Subcutaneous abdominal adipose tissue (tissue), 5 donors: ENCODE measurements around the gene ITGB1BP1.

Experiments used
- H3K27ac ChIP-seq: one replicate; pipeline ENCODE4 v1.7.0; 2013; ENCODE audit warnings: low read depth, mild to moderate bottlenecking, inconsistent platforms, low read length, moderate library complexity
- H3K27me3 ChIP-seq, 5 donors: one replicate each; pipeline ENCODE4 v1.7.0; 2013; ENCODE audit warnings: low read length in 5 of 5, inconsistent platforms in 1 of 5; ENCODE audit not compliant: control insufficient read depth in 5 of 5, insufficient read depth in 4 of 5
- H3K36me3 ChIP-seq, 5 donors: one replicate each; pipeline ENCODE4 v1.7.0; 2013; ENCODE audit warnings: low read length in 5 of 5; ENCODE audit not compliant: control insufficient read depth in 5 of 5, insufficient read depth in 5 of 5
- H3K4me1 ChIP-seq, 5 donors: one replicate each; pipeline ENCODE4 v1.7.0; 2013; ENCODE audit warnings: low read length in 5 of 5, mild to moderate bottlenecking in 3 of 5, moderate library complexity in 1 of 5; ENCODE audit not compliant: control insufficient read depth in 5 of 5, insufficient read depth in 5 of 5
- H3K4me3 ChIP-seq, 5 donors: one replicate each; pipeline ENCODE4 v1.7.0; 2013; ENCODE audit warnings: low read length in 5 of 5, low read depth in 1 of 5
- H3K9ac ChIP-seq, 5 donors: one replicate each; pipeline ENCODE4 v1.7.0; 2013; ENCODE audit warnings: low read length in 5 of 5, mild to moderate bottlenecking in 4 of 5, moderate library complexity in 3 of 5
- H3K9me3 ChIP-seq, 5 donors: one replicate each; pipeline ENCODE4 v1.7.0; 2013; ENCODE audit warnings: low read length in 5 of 5; ENCODE audit not compliant: control insufficient read depth in 5 of 5
- donor health status: healthy.
- donor health status: healthy.
- donor health status: healthy.
- donor health status: healthy.
- donor health status: healthy.

The ITGB1BP1 gene

GRCh38 chr2:9428965-9429577, 5.7 kb upstream of the ITGB1BP1 start:
- peaks cover 25 to 40% (median 31%) of the 10 kb centered on the region in 5 donors for H3K36me3 ChIP-seq
- H3K4me3 ChIP-seq: no peak overlapping the region
- H3K9ac ChIP-seq: peak overlapping the region in 1 of 5 donors; percentile 41
- H3K27ac ChIP-seq: peak overlapping the region; percentile 3
- peaks cover 4 to 17% (median 10%) of the 10 kb centered on the region in 5 donors for H3K4me1 ChIP-seq
- no peaks in the 10 kb centered on the region for H3K9me3 ChIP-seq
- H3K27me3 ChIP-seq: no peaks in the 10 kb centered on the region

- Histone ChIP-seq H3K4me1 (peaks cover 9 to 53% (median 44%) of the 10 kb centered on the region in 5 donors), H3K36me3 (peaks cover 0 to 2% (median 0%) of the 10 kb centered on the region in 5 donors), H3K27ac (no peak overlapping the region), H3K27me3 (no peaks in the 10 kb centered on the region), H3K4me3 (peak overlapping the region; percentile 84 to 97 (median 92)), H3K9me3 (no peaks in the 10 kb centered on the region), H3K9ac (peak overlapping the region in 4 of 5 donors; percentile 90 to 97 (median 94))
Observed at GRCh38 chr2:9424447-9425164, 1.3 kb upstream of the ITGB1BP1 start.

- H3K9ac ChIP-seq: peak overlapping the region; percentile 2 to 97 (median 93)
- peak overlapping the region; percentile 91 for H3K27ac ChIP-seq
- peaks cover 0 to under 1% (median 0%) of the 10 kb centered on the region in 5 donors for H3K36me3 ChIP-seq
- H3K27me3 ChIP-seq: no peaks in the 10 kb centered on the region
- H3K9me3 ChIP-seq: no peaks in the 10 kb centered on the region
- H3K4me3 ChIP-seq: peak overlapping the region; percentile 84 to 97 (median 92)
- H3K4me1 ChIP-seq: peaks cover 10 to 56% (median 52%) of the 10 kb centered on the region in 5 donors
Observed at GRCh38 chr2:9423922-9424272, 569 bp upstream of the ITGB1BP1 start.

GRCh38 chr2:9422321-9423099, 818 bp downstream of the ITGB1BP1 start:
- H3K4me3 ChIP-seq: peak overlapping the region; percentile 84 to 99 (median 93)
- H3K9me3 ChIP-seq: no peaks in the 10 kb centered on the region
- H3K27ac ChIP-seq: peak overlapping the region; percentile 91
- H3K36me3 ChIP-seq: peaks cover 3 to 9% (median 5%) of the 10 kb centered on the region in 5 donors
- H3K9ac ChIP-seq: peak overlapping the region; percentile 53 to 97 (median 93)
- peaks cover 10 to 53% (median 52%) of the 10 kb centered on the region in 5 donors for H3K4me1 ChIP-seq
- no peaks in the 10 kb centered on the region for H3K27me3 ChIP-seq

GRCh38 chr2:9420495-9420894, 2.8 kb downstream of the ITGB1BP1 start:
- H3K9ac ChIP-seq: peak overlapping the region in 2 of 5 donors; percentile 38 to 61
- peak overlapping the region in 4 of 5 donors; percentile 6 to 52 (median 29) for H3K4me3 ChIP-seq
- no peaks in the 10 kb centered on the region for H3K9me3 ChIP-seq
- peaks cover 9 to 22% (median 16%) of the 10 kb centered on the region in 5 donors for H3K36me3 ChIP-seq
- H3K4me1 ChIP-seq: peaks cover 10 to 69% (median 57%) of the 10 kb centered on the region in 5 donors
- peak overlapping the region; percentile 48 for H3K27ac ChIP-seq
- H3K27me3 ChIP-seq: no peaks in the 10 kb centered on the region

GRCh38 chr2:9419541-9419940, 3.8 kb downstream of the ITGB1BP1 start:
- peak overlapping the region; percentile 48 for H3K27ac ChIP-seq
- peak overlapping the region in 1 of 5 donors; percentile 28 for H3K4me3 ChIP-seq
- H3K9ac ChIP-seq: peak overlapping the region in 3 of 5 donors; percentile 13 to 41 (median 32)
- H3K4me1 ChIP-seq: peaks cover 10 to 68% (median 53%) of the 10 kb centered on the region in 5 donors
- no peaks in the 10 kb centered on the region for H3K9me3 ChIP-seq
- H3K36me3 ChIP-seq: peaks cover 9 to 23% (median 18%) of the 10 kb centered on the region in 5 donors
- no peaks in the 10 kb centered on the region for H3K27me3 ChIP-seq

GRCh38 chr2:9418746-9419145, 4.6 kb downstream of the ITGB1BP1 start:
- no peaks in the 10 kb centered on the region for H3K9me3 ChIP-seq
- peaks cover 6 to 60% (median 45%) of the 10 kb centered on the region in 5 donors for H3K4me1 ChIP-seq
- H3K27ac ChIP-seq: peak overlapping the region; percentile 39
- H3K27me3 ChIP-seq: no peaks in the 10 kb centered on the region
- peaks cover 9 to 28% (median 23%) of the 10 kb centered on the region in 5 donors for H3K36me3 ChIP-seq
- no peak overlapping the region for H3K4me3 ChIP-seq
- H3K9ac ChIP-seq: no peak overlapping the region

GRCh38 chr2:9417725-9418124, 5.6 kb downstream of the ITGB1BP1 start:
- Histone ChIP-seq H3K36me3 (peaks cover 12 to 31% (median 28%) of the 10 kb centered on the region in 5 donors), H3K4me3 (no peak overlapping the region), H3K27me3 (no peaks in the 10 kb centered on the region), H3K4me1 (peaks cover 6 to 58% (median 42%) of the 10 kb centered on the region in 5 donors), H3K9me3 (no peaks in the 10 kb centered on the region), H3K27ac (no peak overlapping the region), H3K9ac (no peak overlapping the region)

GRCh38 chr2:9416962-9417316, 6.4 kb downstream of the ITGB1BP1 start:
- peak overlapping the region; percentile 16 for H3K27ac ChIP-seq
- no peaks in the 10 kb centered on the region for H3K27me3 ChIP-seq
- no peak overlapping the region for H3K9ac ChIP-seq
- no peak overlapping the region for H3K4me3 ChIP-seq
- peaks cover 15 to 37% (median 32%) of the 10 kb centered on the region in 5 donors for H3K36me3 ChIP-seq
- H3K4me1 ChIP-seq: peaks cover 4 to 51% (median 34%) of the 10 kb centered on the region in 5 donors
- no peaks in the 10 kb centered on the region for H3K9me3 ChIP-seq
